OCI-M1 (cell line): ENCODE results near the gene KRTAP9-9.
"Not testable (repeated sequence)": the region's sequence is repeated elsewhere in the genome, so short reads cannot be mapped to it uniquely, and the experiment has no call there.

ENCODE experiments used
- DNase-seq: peaks from one replicate; lab custom pipeline; 2025; lab: John Stamatoyannopoulos, UW

Gene KRTAP9-9

DNA sequence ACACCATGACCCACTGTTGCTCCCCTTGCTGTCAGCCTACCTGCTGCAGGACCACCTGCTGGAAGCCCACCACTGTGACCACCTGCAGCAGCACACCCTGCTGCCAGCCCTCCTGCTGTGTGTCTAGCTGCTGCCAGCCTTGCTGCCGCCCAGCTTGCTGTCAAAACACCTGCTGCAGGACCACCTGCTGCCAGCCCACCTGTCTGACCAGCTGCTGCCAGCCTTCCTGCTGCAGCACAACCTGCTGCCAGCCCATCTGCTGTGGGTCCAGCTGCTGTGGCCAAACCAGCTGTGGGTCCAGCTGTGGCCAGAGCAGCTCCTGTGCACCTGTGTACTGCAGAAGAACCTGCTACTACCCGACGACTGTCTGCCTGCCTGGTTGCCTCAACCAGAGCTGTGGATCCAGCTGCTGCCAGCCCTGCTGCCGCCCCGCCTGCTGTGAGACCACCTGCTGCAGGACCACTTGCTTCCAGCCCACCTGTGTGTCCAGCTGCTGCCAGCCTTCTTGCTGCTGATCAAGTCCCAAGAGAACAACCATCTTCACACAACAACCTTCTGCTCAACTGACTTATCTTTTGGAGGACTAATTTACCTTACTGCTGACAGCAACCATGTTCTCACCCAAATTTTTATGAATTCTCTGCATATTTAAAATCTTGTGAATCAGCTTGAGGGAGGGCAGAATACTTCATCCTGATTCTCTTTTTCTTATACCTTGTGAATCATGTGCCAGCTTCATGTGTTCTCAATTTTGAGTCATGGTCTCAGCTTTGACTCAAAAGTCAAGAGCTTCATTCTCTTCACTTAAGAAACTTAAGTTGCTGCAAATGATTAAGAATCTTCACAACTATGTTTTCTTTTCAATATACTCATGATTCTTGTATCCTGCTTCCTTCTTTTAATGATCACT lies at the start of gene KRTAP9-9:
Gene KRTAP9-9, plus strand, starts transcription at position 4 of the 910 bp plus-strand sequence.
- not testable (repeated sequence) for DNase-seq

DNA sequence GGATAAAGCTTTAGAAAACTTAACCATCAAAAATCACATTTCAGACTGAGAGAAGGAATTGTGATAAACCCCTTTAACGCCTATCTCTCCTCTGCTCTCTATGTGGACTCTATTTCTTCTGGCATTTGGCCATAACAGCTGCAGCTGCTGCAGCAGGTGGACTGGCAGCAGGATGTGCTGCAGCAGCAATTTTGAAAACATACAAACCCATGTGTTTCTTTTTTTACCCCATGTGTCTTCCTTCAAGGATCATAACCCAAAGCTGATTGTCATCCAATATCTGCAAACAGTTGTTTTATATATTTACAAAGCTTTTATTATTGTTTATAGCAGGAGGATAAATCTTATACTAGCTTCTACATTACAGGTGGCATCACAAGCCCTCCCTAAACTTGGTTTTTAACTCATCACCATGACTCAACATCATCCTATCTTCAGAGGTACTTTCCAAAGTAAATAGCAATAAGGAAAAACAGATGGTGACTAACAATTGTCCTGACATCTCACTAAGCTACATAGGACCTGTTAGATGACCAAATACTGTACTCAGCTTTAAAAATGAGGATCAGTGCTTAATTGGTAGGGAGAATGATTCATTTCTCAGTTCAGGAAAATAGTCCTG lies 43.2 kb upstream of the KRTAP9-9 start:
- no peak for DNase-seq

DNA sequence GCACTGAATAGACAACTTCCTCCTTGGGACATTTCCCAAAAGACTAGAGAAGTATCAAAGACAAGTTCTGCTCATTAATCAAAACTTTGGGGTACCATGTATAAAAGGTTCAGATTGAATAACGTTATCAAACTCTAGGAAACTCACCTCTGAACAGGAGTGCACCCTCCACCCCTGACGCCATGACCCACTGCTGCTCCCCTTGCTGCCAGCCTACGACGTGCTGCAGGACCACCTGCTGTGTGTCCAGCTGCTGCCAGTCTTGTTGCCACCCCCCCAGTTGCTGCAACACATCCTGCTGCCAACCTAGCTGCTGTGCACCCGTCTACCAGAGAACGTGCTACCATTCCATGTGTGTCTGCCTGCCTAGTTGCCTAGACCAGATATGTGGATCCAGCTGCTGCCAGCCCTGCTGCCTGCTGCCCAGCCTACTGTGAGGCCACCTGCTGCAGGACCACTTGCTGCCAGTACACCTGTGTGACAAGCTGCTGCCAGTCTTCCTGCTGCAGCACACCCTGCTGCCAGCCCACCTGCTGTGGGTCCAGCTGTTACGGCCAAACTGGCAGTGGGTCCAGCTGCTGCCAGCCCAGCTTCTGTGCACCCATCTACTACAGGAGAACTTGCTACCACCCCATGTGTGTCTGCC lies 42.5 kb upstream of the KRTAP9-9 start:
- DNase-seq, result no peak

DNA sequence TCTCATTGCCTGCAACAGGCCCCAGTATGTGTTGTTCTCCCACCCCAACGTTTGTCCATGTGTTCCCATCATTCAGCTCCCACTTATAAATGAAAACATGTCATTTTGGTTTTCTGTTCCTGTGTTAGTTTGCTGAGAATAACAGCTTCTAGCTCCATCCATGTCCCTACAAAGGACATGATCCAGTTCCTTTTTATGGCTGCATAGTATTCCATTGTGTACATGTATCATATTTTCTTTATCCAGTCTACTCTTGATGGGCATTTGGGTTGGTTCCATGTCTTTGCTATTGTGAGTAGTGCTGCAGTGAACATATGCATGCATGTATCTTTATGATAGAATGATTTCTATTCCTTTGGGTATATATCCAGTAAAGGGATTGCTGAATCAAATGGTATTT lies 39.5 kb upstream of the KRTAP9-9 start:
- DNase-seq, result no peak

DNA sequence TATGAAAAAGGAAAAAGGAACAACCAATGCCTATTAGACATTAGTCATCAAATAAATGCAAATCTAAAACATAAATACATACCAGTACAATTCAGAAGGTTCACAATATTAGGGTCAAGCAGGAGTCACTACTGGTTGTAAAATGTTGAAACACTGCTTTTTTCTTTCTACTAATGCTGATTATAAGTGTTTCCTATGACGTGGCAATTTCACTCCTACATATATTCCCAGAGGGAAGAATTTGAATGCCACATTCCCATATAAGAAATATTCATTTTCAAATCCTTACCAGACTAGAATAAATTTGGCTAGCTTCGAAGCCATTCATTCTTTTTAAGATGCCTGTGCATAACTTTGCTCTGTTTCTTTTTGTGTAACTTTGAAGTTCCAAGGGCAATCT lies 31.4 kb upstream of the KRTAP9-9 start:
- DNase-seq, result no peak

DNA sequence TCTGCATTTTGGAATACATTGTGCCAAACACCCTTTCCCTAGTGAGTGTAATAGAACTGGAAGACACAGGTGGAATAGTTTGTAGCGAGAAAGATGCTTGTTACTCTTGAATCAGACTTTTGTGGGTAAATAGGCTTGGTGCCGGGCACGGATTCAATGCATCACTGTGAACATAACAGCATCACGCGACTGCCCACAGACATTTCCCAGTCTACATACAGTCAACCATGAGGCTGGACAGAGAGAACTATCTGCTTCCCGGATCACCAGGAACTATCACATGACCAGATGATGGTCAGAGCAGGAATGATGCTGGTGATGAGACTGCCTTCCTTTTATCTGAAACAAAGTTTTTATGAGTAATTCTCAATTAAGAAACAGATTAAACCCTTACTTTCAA lies 29.1 kb upstream of the KRTAP9-9 start:
- DNase-seq, result no peak

DNA sequence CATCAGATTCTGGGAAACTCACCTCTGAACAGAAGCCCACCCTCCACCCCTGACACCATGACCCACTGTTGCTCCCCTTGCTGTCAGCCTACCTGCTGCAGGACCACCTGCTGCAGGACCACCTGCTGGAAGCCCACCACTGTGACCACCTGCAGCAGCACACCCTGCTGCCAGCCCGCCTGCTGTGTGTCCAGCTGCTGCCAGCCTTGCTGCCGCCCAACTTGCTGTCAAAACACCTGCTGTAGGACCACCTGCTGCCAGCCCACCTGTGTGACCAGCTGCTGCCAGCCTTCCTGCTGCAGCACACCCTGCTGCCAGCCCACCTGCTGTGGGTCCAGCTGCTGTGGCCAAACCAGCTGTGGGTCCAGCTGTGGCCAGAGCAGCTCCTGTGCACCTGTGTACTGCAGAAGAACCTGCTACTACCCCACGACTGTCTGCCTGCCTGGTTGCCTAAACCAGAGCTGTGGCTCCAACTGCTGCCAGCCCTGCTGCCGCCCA lies 28.5 kb upstream of the KRTAP9-9 start, which contains the start of gene KRTAP9-2:
Gene KRTAP9-2, plus strand, starts transcription at position 51 of the 498 bp plus-strand sequence. Its CDS starts 7 bp downstream, at position 58.
- DNase-seq, result not testable (repeated sequence)

DNA sequence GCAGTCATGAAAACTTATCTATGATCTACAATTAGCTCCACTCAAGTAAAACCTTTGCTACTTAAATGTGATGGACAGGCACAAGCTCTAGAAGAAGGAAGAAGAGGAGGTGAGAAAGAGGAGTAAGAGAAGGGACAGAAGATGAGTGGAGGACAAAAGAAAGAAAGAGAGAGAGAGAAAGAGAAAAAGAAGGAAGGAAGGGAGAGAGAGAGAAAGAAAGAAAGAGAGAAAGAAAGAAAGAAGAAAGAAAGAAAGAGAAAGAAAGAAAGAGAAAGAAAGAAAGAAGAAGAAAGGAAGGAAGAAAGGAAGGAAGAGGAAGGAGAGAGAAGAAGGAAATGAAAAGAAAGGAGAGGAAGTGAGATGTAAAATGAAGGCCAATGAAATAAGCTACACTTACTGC lies 25.1 kb upstream of the KRTAP9-9 start:
- no peak for DNase-seq

DNA sequence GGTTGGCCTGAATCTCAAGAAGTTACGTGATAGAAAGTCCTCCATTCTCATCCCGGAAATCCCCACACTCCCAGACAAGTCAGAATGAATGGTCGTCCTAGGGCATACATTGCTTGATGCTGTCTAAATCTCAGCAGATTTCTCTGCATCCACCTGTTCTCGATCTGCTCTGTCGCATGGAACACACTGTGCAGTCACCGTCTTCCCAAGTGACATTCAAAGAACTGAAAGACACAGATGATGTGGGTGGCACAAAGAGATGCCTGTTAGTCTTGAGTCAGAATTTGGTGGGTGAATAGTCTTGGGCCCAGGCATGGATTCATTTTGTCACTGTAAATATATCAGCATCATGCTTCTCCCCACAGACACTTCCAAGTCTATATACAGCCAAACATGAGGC lies 23.5 kb upstream of the KRTAP9-9 start:
- no peak for DNase-seq

DNA sequence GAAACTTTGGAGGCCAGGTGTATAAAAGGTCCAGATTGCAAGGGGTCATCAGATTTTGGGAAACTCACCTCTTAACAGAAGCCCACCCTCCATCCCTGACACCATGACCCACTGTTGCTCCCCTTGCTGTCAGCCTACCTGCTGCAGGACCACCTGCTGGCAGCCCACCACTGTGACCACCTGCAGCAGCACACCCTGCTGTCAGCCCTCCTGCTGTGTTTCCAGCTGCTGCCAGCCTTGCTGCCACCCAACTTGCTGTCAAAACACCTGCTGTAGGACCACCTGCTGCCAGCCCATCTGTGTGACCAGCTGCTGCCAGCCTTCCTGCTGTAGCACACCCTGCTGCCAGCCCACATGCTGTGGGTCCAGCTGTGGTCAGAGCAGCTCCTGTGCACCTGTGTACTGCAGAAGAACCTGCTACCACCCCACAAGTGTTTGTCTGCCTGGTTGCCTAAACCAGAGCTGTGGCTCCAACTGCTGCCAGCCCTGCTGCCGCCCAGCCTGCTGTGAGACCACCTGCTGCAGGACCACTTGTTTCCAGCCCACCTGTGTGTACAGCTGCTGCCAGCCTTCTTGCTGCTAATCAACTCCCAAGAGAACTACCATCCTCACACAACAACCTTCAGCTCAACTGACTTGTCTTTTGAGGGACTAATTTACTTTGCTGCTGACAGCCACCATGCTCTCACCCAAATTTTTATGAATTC lies 22.6 kb upstream of the KRTAP9-9 start, which contains the start of gene KRTAP9-3:
Gene KRTAP9-3, plus strand, starts transcription at position 51 of the 707 bp plus-strand sequence. Its CDS starts 53 bp downstream, at position 104.
- DNase-seq, result not testable (repeated sequence)

DNA sequence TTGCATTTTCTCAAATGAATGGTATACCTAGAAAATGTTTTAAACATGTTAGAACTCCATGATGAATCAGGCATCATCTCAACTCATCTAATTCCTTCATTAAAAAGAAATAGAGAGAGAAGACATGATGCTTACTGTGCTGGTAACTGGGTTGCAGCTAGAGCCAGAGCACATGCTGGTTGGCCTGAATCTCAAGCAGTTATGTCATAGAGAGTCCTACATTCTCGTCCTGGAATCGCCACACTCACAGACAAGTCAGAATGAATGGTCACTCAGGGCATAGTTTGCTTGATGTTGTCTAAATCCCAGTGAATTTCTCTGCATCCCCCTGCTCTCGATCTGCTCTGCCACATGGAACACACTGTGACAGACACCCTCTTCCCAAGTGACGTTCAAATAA lies 18.1 kb upstream of the KRTAP9-9 start:
- not testable (repeated sequence) for DNase-seq

DNA sequence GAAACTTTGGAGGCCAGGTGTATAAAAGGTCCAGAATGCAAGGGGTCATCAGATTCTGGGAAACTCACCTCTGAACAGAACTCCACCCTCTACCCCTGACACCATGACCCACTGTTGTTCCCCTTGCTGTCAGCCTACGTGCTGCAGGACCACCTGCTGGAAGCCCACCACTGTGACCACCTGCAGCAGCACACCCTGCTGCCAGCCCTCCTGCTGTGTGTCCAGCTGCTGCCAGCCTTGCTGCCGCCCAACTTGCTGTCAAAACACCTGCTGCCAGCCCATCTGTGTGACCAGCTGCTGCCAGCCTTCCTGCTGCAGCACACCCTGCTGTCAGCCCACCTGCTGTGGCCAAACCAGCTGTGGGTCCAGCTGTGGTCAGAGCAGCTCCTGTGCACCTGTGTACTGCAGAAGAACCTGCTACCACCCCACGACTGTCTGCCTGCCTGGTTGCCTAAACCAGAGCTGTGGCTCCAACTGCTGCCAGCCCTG lies 17.2 kb upstream of the KRTAP9-9 start, which contains the start of gene KRTAP9-8:
Gene KRTAP9-8, plus strand, starts transcription at position 51 of the 489 bp plus-strand sequence. Its CDS starts 53 bp downstream, at position 104.
- not testable (repeated sequence) for DNase-seq

DNA sequence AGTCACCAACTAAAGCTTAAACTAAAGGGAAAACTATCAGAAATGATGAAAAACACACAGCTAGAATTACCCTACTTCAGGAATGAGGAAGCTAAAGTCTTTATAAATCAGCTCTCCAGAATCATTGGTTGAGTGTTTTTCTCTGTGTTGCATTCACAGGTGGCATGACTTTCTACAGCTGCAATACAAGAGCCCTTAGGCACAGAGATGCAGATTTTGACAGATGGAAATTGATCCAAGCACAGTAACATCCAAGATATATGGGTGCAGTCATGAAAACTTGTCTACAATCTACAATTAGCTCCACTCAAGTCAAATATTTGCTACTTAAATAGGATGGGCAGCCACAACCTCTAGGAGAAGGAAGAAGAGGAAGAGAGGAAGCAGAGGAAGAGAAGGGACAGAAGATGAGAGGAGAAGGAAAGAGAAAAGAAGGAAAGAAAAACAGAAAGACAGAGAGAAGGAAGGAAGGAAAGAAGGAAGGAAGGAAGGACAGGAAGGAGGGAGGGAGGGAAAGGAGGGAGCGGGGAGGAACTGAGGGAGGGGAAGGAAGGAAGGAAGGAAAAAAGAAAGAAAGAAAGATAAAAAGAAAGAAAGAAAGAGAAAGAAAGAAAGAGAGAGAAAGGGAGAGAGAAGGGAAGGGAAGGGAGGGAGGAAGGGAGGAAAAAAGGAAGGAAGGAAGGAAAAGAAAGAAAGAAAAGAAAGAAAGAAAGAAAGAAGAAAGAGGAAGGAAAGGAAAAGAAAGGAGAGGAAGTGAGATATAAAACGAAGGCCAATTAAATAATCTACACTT lies 8.0 kb upstream of the KRTAP9-9 start:
- not testable (repeated sequence) for DNase-seq

DNA sequence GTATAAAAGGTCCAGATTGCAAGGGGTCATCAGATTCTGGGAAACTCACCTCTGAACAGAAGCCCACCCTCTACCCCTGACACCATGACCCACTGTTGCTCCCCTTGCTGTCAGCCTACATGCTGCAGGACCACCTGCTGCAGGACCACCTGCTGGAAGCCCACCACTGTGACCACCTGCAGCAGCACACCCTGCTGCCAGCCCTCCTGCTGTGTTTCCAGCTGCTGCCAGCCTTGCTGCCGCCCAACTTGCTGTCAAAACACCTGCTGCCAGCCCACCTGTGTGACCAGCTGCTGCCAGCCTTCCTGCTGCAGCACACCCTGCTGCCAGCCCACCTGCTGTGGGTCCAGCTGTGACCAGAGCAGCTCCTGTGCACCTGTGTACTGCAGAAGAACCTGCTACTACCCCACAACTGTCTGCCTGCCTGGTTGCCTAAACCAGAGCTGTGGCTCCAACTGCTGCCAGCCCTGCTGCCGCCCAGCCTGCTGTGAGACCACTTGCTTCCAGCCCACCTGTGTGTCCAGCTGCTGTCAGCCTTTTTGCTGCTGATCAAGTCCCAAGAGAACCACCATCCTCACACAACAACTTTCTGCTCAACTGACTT lies 5.4 kb upstream of the KRTAP9-9 start, which contains the start of gene KRTAP9-4:
Gene KRTAP9-4, plus strand, starts transcription at position 51 of the 604 bp plus-strand sequence. Its CDS starts 34 bp downstream, at position 85.
- not testable (repeated sequence) for DNase-seq

DNA sequence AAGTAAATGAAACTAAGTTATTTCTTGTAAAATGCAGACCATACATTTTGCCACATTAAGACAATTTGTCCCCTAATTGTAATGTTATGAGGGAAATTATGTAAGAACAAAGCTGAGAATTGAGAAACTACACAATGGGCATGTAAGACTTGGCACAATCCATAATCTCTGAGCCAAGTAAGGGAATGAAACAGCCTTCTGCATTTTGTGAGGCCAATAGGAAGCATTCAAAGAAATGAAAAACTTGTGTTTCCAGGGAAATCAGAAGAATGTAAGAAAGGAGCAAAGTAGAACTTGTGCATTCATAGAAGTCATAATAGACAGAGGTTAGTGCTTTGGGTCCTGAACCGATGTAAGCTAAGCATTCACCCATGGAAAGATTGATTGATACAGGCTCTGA lies 3.9 kb upstream of the KRTAP9-9 start:
- no peak for DNase-seq

DNA sequence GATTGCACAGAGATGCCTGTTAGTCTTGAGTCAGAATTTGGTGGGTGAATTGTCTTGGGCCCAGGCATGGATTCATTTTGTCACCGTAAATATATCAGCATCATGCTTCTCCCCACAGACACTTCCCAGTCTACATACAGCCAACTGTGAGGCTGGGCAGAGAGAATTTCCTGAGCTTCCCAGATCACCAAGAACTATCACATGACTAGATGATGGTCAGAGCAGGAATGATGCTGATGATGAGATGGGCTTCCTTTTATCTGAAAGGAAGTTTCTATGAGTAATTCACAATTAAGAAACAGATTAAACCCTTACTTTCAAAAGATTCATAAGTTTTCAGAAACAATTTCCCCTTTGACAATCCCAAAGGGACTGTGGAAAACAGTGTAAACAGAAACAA lies 323 bp upstream of the KRTAP9-9 start:
- DNase-seq, result no peak

DNA sequence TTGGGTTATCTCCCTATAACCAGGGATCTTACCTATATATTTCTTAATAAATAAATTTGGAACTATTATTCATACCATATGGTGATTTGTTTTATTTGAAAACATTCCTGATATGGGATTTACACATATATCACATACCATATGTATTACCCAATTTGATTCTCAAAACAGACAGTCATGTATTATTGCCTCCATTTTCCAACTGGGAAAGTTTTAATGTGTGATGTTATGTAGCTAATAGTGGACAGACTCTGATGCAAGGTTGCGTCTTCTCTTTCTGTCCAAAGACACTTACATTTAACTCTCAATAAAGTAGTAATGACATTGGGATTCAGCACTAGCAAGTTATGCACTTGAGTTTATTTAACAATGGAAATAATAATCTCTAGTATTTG lies 1.1 kb downstream of the KRTAP9-9 start:
- no peak for DNase-seq

DNA sequence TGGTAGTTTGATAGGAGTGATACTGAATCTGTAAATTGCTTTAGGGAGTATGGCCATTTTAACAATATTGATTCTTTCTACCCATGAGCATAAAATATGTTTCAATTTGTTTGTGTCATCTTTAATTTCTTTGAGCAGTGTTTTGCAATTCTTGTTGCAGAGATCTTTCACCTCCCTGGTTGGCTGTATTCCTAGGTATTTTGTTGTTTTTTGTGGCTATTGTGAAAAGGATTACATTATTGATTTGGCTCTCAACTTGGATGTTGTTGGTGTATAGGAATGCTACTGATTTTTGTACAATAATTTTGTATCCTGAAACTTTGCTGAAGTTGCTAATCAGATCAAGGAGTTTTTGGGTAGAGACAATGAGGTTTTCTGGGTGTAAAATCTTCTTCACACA lies 3.2 kb downstream of the KRTAP9-9 start:
- DNase-seq, result no peak

DNA sequence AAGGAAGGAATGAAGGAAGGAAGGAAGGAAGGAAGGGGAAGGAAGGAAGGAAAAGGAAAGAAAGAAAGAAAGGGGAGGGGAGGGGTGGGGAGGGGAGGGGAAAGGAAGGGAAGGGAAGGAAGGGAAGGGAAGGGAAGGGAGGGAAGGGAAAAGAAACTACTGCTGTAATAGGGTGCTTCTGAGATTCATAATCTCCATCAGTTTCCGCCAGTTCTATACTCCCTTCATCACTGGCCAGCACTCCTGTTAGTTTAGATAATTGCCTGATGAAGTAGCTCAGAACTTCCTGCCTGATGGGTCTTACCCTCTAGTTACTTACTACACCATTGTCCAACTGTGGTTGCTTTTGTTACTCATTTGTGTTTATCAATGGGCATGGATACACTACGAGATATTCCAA lies 8.0 kb downstream of the KRTAP9-9 start:
- no peak for DNase-seq

DNA sequence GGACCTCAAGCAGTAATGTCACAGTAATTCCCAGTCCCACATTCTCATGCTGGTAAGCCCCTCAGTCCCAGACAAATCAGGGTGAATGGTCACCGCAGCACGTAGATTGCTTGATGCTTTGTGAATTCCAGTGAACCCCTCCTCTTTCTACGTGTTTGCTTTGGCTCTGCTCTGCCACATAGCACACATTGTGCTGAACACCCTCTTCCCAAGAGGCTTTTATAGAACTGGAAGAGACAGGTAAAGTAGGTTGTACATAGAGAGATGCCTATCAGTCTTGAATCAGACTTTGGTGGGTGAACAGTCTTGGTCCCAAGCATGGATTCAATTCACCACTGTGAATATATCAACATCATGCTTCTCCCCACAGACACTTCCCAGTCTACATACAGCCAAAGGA lies 9.4 kb downstream of the KRTAP9-9 start:
- DNase-seq, result no peak
